ENCODE data around the gene APLNR. TPM values are rescaled to one million over a fixed set of nuclear protein-coding genes. Genes with fewer than 3 reads are reported as not detected.
A peak's percentile ranks its signal among the peaks of the same experiment; 100 is the strongest.
"Not testable (repeated sequence)": the region's sequence is repeated elsewhere in the genome, so short reads cannot be mapped to it uniquely, and the experiment has no call there.

Gene APLNR
- 1 to 10 TPM in 1 of 3 donors, under 1 TPM in 2; 0.34 to 5.9 (median 0.78) TPM for polyA plus RNA-seq

DNA sequence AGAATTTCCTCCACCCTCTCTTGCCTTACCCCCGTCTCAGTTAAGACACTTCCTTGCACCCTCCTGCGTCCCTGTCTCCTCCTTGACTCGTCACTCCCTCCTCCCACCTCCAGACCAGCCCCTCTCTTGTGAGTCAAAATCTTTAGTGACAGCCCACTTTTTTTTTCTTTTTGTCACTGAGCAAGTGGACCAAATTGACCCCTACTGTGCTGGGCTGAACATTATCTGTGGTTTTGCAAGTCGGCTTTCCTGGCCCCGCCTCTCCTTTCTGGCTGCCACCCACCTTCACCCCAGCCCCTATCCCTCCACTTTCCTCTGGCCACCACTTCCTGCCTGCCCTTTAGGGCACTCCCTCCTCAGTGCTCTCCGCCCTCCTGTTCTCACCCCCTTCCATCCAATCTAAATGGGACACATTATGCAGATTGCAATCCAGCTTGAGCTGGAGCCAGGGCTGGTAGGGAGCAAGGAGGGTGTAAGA is at the start of gene APLNR:
Gene APLNR (minus strand): TSS at position 47 of the 478 bp plus-strand sequence. CDS start 246 bp downstream, outside the sequence.
- WGBS, 3 donors: 22 to 34% (median 25%) methylated on average over 6 of the region's 6 CpGs
- H3K27ac ChIP-seq (ENCODE audit: low read depth, low read length): no peak within 1 kb of the TSS

DNA sequence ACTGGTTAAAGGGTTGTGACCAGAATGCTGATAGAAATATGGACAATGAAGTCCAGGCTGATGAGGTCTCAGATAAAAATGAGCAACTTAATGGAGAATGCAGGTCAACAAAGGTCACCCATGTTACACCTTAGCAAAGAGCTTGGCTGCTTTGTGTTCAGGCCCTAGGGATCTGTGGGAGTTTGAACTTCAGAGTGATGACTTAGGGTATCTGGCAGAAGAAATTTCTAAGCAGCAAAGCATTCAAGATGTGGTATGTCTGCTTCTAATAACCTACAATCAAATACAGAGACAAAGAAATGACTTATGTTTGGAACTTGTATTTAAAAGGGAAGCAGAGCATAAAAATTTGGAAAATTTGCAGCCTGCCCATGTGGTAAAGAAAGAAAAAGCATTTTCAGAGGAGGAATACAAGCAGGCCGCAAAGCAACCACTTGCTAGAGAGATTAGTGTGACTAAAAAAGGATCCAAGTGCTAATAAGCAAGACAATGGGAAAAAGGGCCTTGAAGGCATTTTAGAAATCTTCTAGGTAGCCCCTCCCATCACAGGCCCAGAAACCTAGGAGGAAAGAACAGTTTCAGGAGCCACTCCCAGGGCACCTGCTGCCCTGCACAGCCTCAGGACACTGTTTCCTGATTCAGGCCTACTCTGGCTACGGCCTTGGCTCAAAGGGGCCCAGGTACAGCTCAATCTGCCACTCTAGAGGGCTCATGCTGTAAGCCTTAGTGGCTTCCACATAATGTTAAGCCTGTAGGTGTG is 46.4 kb upstream of the APLNR start:
- WGBS, 3 donors: 89 to 97% (median 96%) methylated on average over 2 of the region's 2 CpGs
- H3K27ac ChIP-seq (ENCODE audit: low read depth, low read length): no peak overlapping the region

DNA sequence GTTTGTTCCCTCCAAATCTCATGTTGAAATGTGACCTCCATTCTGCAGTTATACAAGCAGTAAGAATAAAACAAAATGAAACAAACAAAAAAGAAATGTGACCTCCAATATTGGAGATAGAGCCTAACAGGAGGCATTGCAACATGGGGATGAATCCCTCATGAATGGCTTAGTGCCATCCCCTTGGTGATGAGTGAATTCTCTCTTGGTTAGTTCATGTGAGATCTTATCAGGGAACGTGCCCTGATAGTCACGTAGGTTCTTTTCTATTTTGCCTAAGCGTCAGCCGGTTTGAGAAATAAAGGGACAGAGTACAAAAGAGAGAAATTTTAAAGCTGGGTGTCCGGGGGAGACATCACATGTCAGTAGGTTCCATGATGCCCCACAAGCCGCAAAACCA is 44.5 kb upstream of the APLNR start:
- not testable (repeated sequence) for H3K27ac ChIP-seq (ENCODE audit: low read depth, low read length)
- WGBS, 3 donors: 87 to 96% (median 88%) methylated on average over 6 of the region's 6 CpGs

DNA sequence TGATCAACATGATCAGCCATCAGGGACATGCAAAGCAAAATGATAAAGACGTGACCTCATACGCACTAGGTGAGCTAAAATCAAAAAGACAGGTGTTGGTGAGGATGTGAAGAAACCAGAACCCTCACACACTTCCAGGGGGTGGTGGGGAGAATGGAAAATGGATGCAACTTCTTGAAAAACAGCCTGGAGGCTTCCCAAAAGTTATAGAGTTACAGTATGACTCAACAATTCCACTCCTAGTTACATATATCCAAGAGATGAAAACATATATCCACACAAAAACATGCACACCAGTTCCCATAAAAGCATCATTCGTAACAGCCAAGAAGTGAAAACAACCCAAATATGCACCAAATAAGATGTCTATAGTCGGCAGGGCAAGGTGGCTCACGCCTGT is 42.1 kb upstream of the APLNR start:
- WGBS, 3 donors: 79 to 89% (median 84%) methylated on average over 5 of the region's 5 CpGs
- no peak overlapping the region for H3K27ac ChIP-seq (ENCODE audit: low read depth, low read length)

DNA sequence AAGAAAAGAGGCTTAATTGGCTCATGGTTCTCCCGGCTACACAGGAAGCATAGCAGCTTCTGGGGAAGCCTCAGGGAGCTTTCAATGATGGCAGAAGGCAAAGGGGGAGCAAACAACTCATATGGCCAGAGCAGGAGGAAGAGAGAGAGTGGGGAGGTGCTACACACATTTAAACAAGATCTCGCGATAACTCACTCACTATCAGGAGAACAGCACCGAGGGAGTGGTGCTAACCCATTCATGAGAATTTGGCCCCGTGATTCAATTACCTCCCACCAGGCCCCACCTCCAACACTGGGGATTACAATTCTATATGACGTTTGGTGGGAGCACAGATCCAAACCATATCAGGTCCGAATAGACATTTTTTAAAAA is 41.7 kb upstream of the APLNR start:
- 80 to 85% (median 83%) methylated on average over 7 of the region's 7 CpGs for WGBS, 3 donors
- no peak overlapping the region for H3K27ac ChIP-seq (ENCODE audit: low read depth, low read length)

DNA sequence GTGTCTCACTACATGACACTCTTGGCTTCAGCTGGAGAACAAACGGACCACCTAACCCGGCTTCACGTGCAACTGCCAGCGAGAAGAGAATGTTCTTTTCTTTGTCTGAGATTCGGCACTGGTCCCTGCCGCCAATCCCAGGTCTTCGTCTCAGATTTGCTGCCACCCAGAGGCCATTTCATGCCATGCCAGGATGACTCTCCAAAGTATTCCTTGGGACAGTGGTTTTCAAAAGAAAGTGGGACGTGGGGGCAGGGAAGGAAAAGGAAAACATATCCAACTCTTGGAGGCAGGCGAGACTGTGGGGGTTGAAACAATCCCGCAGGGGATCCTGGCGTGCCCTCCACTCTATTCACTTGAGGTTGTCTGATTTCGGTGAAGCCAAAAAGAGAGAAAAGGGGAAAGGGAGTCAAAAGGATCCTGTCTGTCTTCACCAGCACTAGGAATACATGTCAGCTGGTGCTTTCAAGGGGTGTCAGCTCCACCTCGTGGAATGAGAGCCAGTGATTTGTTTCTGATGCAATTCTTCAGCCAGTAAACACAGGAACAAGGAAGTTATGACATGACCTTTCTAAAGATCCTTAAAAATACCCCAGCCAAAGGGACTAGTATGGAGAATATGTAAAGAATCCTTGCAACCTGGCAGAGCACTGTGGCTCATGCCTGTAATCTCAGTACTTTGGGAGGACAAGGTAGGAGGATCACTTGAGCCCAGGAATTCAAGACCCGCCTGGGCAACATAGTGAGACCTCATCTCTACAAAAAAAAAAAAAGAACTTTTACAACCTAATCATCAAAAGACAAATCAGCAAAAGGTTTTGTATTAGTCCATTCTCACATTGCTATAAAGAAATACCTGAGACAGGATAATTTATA is 41.0 kb upstream of the APLNR start:
- peak overlapping the region; percentile 61 for H3K27ac ChIP-seq (ENCODE audit: low read depth, low read length)

DNA sequence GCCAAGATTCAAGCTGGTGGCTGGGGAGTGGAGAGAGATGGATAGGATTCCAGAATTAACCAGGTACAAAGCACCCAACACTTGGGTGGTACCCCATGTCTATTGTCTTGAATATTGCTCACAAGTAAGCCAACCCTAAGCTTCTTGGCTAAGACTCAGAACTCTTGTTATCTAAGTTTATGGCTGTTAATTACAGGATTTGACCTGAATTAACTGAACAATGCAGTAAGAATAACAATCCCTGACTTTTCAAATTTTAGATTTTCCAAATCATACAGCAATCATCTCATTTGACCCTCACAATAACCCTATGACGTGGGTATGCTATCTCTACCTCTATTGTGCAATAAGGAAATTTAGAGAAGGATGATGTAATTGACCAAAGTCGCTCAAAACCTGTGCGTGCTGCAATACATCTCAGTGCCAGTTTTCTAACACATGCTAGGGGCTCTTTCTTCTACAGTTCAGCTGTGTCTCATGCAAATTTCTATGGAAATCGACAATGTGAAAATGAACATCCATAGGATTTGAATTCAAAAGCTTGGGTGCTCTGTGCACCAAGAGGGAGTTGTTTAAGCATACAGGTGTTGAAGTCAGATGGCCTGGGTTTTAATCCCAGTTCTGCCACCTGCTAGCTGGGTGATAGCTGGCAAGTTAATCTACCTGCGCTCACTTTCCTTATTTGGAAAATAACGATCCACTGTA is 40.1 kb upstream of the APLNR start:
- WGBS, 3 donors: 49 to 55% (median 50%) methylated on average over 6 of the region's 6 CpGs
- no peak overlapping the region for H3K27ac ChIP-seq (ENCODE audit: low read depth, low read length)

More for the DNA sequence above, 41.0 kb upstream of the APLNR start:
- WGBS, 3 donors: 9 to 12% (median 10%) methylated on average over 14 of the region's 14 CpGs

DNA sequence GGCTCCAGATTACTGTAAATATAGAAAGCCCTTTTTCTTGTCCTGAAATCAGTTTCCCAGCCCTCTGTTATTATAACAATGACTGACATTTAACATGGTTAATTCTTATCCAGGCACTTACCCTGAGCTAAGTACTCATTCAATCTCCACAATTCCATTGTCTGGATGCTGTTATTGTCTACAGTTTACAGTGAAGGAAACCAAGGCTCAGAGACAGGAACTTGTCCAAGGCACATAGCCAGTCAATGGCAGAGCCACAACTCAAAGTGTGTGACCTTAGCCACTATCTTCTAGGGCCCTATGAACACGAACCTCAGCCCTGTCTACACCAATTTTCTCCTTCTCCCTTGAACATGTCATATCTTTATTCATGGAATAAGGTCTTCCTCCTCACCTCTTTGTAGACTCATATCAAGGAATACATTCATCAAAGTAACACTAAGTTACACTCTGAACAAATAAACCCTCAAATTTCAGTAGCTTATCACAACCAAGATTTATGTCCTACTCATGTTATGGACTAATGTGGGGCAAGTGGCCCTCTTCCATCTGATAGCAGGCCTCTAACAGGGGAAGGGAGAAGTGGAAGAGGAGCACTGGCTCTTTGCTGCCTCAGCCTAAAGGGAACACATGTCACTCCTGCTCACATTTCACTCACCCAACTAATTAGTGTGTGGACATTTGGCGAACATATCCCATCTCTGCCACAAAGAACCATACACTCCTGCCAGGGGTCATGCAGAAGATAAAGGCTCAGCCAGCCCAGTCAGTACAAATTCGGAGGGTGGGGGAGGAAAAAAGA is 39.3 kb upstream of the APLNR start:
- WGBS, 3 donors: 64 to 67% (median 66%) methylated on average over 3 of the region's 3 CpGs
- H3K27ac ChIP-seq (ENCODE audit: low read depth, low read length): no peak overlapping the region

DNA sequence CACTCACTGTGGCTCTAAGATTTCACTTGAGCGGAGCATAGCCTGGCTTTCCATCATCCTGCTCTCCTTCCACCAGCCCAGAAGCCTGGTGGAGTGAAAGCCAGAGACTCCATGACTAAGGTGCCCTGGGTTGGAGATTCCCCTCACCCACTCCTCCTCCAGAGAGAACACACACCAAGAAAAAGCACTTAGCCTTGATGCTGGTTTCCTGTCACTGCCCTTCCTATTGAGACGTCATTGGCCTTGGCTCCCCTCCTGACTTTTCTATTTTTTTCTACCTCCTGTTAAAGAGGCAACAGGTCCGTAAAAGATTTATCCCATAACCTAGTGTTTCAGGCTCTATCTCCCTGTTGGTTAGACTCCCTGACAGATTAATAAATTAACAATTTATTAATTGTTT is 38.5 kb upstream of the APLNR start:
- 44 to 54% (median 47%) methylated on average over 3 of the region's 3 CpGs for WGBS, 3 donors
- no peak overlapping the region for H3K27ac ChIP-seq (ENCODE audit: low read depth, low read length)

DNA sequence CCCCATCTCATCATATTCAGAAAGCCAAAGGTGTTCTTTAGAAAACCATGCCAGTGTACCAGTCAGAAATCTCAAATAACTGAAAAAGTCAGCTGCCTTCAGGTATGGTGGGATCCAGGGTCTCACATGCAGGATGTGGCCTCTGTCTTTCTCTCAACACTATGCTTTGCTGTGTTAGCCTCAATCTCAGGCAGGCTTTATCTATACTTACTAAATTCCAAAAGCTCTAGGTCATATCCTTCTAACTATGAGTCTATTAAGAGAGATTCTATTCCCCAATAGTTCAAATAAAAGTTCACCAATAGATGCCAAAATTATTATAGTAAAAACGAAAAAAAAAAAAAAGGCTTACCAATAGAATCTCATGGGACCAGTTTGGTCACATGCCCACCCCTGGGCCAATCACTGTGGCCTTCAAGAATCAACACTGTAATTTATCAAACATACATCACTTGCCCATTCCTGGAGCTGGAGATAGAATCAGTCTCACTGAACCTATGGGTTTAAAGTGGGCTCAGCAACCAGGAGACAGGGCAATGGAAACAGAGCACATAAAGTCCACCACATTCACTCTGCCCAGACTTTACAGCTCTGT is 38.0 kb upstream of the APLNR start:
- WGBS, 3 donors: 36 to 41% (median 39%) methylated on average over 1 of the region's 1 CpG
- H3K27ac ChIP-seq (ENCODE audit: low read depth, low read length): no peak overlapping the region

DNA sequence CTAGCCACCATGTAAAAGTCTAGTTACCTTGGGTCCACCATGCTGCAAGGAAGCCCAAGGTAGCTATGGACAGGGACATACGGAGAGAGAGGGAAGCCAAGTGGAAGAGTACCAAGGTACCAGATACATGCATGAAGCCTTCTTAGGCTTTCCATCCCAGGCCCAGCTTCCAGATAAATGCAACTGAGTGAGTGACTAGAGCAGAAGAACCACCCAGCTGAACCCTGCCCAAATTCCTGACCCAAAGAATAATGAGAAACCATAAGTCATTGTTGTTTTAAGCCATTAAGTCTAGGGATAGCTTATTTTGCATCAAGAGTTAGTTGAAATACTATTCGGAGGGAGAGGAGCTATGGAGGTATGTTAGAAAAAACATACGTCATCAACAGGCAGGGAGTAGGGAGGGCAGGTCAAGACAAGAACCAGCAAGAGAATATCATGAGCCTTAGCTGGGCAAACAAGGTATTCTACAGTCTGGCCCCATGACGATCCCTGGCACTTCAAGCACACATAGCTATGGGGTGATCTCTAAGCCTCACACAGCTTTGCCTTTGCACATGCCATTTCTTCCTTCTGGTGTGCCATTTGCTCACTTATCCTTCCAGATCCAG is 36.5 kb upstream of the APLNR start:
- H3K27ac ChIP-seq (ENCODE audit: low read depth, low read length): no peak overlapping the region
- WGBS, 3 donors: 92 to 95% (median 93%) methylated on average over 4 of the region's 4 CpGs

DNA sequence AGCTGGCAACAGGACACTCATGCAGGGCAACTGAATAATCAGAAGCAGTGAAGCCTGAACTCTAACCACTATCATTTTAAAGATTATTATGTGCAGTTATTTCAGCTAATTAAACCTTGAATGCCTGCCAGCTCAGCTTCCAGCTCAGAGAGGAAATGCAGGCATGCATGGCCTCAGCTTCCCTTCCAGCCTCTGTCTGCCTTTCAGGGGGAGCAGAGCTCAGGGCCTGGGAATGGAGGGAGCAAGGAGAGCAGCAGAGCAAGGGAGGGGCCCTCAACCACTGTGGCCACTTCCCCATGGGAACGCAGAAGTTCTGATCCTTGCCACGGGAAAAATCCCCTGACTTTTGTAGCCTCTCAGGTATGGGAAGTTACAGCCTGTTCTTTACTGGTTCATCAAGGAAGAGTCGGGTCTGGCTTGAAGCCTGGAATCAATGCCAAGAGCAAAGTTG is 32.5 kb upstream of the APLNR start:
- WGBS, 3 donors: 9 to 36% (median 19%) methylated on average over 3 of the region's 3 CpGs
- no peak overlapping the region for H3K27ac ChIP-seq (ENCODE audit: low read depth, low read length)

DNA sequence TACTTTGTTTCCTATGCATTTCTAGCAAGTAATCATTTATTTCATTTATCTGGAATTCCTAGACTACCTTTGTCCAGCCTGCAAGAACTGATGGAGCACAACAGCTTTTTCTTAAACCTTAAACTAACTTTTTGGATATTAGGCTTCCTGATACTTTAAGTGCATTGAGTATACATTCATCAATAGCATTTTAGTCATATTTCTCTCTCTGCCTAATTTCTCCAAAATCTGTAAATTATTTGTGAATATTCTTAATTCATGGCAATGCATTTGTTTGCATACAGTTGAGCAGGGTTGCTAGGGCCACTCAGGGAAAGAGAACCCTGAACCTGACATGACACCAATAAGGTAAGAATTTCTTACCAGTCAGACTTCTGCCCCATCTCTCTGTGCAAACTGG is 29.1 kb upstream of the APLNR start:
- H3K27ac ChIP-seq (ENCODE audit: low read depth, low read length): no peak overlapping the region

DNA sequence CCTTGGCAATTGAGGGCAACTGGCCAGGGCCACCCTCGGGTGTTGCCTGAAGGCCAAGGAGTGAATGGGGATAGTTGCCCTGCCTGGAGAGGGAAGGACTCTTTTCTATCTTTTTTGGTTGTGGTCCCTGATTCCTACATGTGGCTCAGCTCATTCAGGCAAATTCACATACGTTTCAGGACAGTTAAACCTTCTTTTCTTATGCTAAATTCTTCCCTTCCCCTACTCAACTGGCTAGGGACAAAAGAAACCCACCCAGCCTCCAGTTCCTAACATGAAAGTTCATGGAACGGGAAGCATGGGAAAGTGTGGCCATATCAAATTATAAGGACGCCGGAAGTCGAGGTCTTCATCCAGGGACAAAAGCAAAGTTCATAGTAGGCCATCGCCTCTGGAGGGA is 26.3 kb upstream of the APLNR start:
- 86 to 92% (median 89%) methylated on average over 7 of the region's 7 CpGs for WGBS, 3 donors
- H3K27ac ChIP-seq (ENCODE audit: low read depth, low read length): no peak overlapping the region

DNA sequence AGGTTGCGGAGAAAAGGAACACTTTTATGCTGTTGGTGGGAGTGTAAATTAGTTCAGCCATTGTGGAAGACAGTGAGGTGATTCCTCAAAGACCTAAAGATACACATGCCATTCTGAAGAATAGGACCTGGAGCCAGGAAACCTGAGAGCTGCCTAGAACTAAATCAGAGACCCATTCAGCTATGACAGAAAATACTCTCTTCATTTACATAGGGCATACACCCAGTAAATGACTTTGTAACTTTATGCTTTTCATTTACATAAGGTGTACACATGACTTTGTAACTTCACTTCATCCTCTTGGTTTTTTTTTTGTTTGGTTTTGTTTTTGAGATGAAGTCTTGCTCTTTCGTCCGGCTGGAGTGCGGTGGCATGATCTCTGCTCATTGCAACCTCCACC is 25.1 kb upstream of the APLNR start:
- no peak overlapping the region for H3K27ac ChIP-seq (ENCODE audit: low read depth, low read length)
- WGBS, 3 donors: 71 to 73% (median 73%) methylated on average over 4 of the region's 4 CpGs

DNA sequence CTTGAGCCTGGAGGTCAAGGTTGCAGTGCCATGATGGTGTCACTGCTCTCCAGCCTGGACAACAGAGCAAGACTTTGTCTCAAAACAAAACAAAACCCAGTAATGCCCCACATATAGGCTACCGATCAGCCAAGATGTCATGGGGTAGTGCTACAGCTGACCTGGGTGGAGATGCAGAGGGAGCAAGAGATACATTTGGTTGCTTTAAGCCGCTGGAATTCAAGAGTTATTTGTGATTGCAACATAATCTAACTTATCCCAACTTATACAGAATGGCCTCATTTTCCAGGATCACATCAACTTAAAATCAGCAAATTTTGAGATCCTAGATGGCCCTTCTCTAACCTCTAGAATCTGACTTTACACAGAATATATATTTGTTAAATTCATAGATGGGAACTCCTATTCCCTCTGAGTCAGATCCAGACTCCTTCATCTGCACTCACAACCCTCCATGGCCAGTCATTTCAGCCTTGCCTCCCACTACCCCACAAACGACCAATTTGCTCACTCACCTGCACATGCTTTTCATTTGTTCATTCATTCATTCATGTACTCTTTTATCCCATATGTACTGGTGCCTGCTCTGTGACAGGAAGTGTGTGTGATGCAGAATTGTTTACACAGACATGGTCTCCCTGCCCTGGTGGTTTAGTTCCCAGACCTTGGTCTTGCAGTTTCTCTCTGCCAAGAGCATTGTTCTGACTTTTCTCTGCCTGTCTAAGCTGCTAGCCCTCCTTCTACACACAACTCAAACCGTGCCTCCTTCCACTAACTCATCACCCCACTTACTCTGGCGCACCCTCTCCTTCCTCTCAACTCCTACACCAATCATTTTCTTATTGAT is 24.1 kb upstream of the APLNR start:
- H3K27ac ChIP-seq (ENCODE audit: low read depth, low read length): no peak overlapping the region
- 46 to 57% (median 54%) methylated on average over 5 of the region's 5 CpGs for WGBS, 3 donors

DNA sequence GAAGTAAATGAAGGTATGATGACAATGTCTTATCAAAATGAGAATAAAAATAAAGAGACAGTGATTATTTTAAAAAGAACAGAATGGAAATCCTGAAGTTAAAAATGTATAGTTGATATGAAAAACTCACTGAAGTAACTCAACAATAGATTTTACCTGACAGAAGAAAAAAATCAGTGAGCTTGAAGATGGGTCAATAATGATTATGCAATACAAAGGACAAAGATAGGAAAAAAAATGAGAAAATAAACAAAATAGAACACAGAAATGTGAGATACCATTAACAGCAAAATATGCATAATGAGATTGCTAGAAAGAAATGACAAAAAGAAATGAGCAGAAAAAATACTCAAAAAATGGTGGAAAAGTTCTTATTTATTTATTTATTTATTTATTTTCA is 19.1 kb upstream of the APLNR start:
- no peak overlapping the region for H3K27ac ChIP-seq (ENCODE audit: low read depth, low read length)
